Measurements from ENCODE around the gene SCGB2A2.

SCGB2A2 gene

DNA sequence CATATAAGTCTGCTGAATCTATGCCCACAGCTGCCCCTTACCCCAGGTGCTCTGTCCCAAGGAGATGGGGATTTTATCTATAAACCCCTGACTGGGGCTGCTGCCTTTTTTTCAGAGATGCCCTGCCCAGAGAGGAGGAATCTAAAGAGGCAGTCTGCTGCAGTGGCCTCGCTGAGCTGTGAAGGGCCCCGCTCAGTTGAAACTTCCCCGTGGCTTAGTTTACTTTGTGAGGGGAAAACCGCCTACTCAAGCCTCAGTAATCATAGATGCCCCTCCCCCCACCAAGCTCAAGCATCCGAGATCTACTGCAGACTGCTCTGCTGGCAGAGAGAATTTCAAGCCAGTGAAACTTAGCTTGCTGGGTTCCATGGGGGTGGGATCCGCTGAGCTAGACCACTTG lies 36.3 kb downstream of the SCGB2A2 start:
- DNase-seq (ENCODE audit: low spot score) = no peak

DNA sequence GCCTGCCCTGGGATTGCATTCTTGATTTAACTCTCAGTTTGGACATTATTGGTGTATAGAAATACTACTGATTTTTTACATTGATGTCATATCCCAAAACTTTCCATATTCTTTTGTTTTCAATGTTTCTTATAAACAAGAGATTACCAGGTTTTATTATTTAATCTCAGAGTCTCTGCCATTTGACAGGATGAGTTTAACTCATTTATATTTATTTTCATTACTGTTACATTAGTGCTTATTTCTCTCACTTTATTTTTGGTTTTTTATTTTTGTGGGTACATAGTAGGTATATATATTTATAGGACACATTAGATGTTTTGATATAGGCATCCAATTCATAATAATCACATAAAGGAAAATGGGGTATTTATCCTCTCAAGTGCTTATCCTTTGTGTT lies 38.0 kb downstream of the SCGB2A2 start:
- no peak for DNase-seq (ENCODE audit: low spot score)

GRCh38 chr11:62309991-62310390 lies 40.0 kb downstream of the SCGB2A2 start:
- no peak for DNase-seq (ENCODE audit: low spot score)

- DNase-seq (ENCODE audit: low spot score) = no peak
Measured at GRCh38 chr11:62315431-62315830, 45.5 kb downstream of the SCGB2A2 start.

- DNase-seq (ENCODE audit: low spot score) = no peak
Measured at GRCh38 chr11:62322524-62322923, 52.6 kb downstream of the SCGB2A2 start.
